Measurements from ENCODE around the gene CNIH3.

DNA sequence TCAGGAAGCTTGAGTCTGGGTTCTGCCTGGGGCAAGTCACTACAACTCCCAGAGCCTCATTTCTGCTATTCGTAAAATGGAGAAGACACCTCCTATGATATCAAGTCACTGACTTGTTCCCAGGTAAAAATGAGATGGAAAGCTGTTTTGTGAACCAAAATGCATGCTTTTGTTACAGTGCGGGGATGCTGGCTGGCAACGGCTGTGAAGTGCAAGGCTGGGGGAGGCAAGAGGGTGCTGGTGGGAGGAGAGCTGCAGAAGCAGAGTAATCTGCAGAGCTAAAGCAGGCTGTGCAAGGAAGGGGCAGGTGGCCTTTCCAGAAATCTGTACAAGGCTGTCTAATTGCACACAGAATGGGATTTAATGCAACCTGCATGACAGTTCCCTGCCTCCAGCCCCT is 150.9 kb downstream of the CNIH3 start:
- TF ChIP-seq RAD21 (IDR thresholded peaks at IDR 0.05; ENCODE audit: low read depth), result no peak
- no peak for TF ChIP-seq TAF1 (IDR thresholded peaks at IDR 0.05; ENCODE audit: low read depth)
- TF ChIP-seq FOXM1 (IDR thresholded peaks at IDR 0.05; ENCODE audit: borderline replicate concordance, low read depth), result no peak
- no peak for TF ChIP-seq CEBPB (IDR thresholded peaks at IDR 0.05)
- TF ChIP-seq, protein P1, sequence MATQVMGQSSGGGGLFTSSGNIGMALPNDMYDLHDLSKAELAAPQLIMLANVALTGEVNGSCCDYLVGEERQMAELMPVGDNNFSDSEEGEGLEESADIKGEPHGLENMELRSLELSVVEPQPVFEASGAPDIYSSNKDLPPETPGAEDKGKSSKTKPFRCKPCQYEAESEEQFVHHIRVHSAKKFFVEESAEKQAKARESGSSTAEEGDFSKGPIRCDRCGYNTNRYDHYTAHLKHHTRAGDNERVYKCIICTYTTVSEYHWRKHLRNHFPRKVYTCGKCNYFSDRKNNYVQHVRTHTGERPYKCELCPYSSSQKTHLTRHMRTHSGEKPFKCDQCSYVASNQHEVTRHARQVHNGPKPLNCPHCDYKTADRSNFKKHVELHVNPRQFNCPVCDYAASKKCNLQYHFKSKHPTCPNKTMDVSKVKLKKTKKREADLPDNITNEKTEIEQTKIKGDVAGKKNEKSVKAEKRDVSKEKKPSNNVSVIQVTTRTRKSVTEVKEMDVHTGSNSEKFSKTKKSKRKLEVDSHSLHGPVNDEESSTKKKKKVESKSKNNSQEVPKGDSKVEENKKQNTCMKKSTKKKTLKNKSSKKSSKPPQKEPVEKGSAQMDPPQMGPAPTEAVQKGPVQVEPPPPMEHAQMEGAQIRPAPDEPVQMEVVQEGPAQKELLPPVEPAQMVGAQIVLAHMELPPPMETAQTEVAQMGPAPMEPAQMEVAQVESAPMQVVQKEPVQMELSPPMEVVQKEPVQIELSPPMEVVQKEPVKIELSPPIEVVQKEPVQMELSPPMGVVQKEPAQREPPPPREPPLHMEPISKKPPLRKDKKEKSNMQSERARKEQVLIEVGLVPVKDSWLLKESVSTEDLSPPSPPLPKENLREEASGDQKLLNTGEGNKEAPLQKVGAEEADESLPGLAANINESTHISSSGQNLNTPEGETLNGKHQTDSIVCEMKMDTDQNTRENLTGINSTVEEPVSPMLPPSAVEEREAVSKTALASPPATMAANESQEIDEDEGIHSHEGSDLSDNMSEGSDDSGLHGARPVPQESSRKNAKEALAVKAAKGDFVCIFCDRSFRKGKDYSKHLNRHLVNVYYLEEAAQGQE (IDR thresholded peaks at IDR 0.05; ENCODE audit: low read depth), result no peak
- no peak for TF ChIP-seq MAX (IDR thresholded peaks at IDR 0.05)
- TF ChIP-seq EP300 (IDR thresholded peaks at IDR 0.05; ENCODE audit: borderline replicate concordance), result no peak
- no peak for TF ChIP-seq CREB1 (IDR thresholded peaks at IDR 0.05; ENCODE audit: low read depth)
- TF ChIP-seq TEAD4 (IDR thresholded peaks at IDR 0.05), result no peak
- TF ChIP-seq, protein P2, sequence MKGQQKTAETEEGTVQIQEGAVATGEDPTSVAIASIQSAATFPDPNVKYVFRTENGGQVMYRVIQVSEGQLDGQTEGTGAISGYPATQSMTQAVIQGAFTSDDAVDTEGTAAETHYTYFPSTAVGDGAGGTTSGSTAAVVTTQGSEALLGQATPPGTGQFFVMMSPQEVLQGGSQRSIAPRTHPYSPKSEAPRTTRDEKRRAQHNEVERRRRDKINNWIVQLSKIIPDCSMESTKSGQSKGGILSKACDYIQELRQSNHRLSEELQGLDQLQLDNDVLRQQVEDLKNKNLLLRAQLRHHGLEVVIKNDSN (IDR thresholded peaks at IDR 0.05), result no peak
- TF ChIP-seq EGR1 (IDR thresholded peaks at IDR 0.05), result no peak
- TF ChIP-seq ZBTB7A (IDR thresholded peaks at IDR 0.05; ENCODE audit: low read depth), result no peak
